H9 (cell line): ENCODE results near the gene XCL2. TPM values are rescaled to one million over a fixed set of nuclear protein-coding genes. Genes with fewer than 3 reads are reported as not detected.

ENCODE experiments used
- DNase-seq: peaks from one replicate; pipeline ENCODE4 v3.0.0-alpha.2; 2017
- H2AFZ ChIP-seq: one replicate; pipeline ENCODE4 v1.6.1; 2013; ENCODE audit warnings: mild to moderate bottlenecking, low read length, control low read depth, moderate library complexity
- H2AK5ac ChIP-seq: 2 replicates; pipeline ENCODE4 v1.6.1; 2013; ENCODE audit warnings: low read length, control low read depth, mixed read lengths; ENCODE audit not compliant: insufficient read length
- H2BK120ac ChIP-seq: one replicate; pipeline ENCODE4 v1.6.1; 2013; ENCODE audit warnings: low read depth, mild to moderate bottlenecking, low read length, control low read depth, inconsistent platforms; ENCODE audit not compliant: poor library complexity, severe bottlenecking
- H2BK12ac ChIP-seq: 2 replicates; pipeline ENCODE4 v1.6.1; 2013; ENCODE audit warnings: low read length, control low read depth, mixed read lengths, low read depth; ENCODE audit not compliant: insufficient read length
- H2BK15ac ChIP-seq: 2 replicates; pipeline ENCODE4 v1.6.1; 2013; ENCODE audit warnings: low read depth, low read length, control low read depth
- H2BK20ac ChIP-seq: one replicate; pipeline ENCODE4 v1.6.1; 2013; ENCODE audit warnings: low read depth, mild to moderate bottlenecking, low read length, control low read depth, inconsistent platforms; ENCODE audit not compliant: poor library complexity, severe bottlenecking
- H2BK5ac ChIP-seq: 2 replicates; pipeline ENCODE4 v1.6.1; 2013; ENCODE audit warnings: low read length, control low read depth, mixed read lengths; ENCODE audit not compliant: insufficient read length
- H3K14ac ChIP-seq: 2 replicates; pipeline ENCODE4 v1.6.1; 2013; ENCODE audit warnings: low read length, control low read depth; ENCODE audit not compliant: insufficient read depth
- H3K18ac ChIP-seq: 2 replicates; pipeline ENCODE4 v1.6.1; 2013; ENCODE audit warnings: low read depth, mild to moderate bottlenecking, mixed read lengths, low read length, control low read depth; ENCODE audit not compliant: insufficient read length
- H3K23ac ChIP-seq: 2 replicates; pipeline ENCODE4 v1.6.1; 2013; ENCODE audit warnings: low read length, control low read depth, mixed read lengths, low read depth; ENCODE audit not compliant: insufficient read length
- H3K23me2 ChIP-seq: 2 replicates; pipeline ENCODE4 v1.6.1; 2013; ENCODE audit warnings: low read depth, mild to moderate bottlenecking, mixed read lengths, low read length, control low read depth; ENCODE audit not compliant: insufficient read length, poor library complexity, severe bottlenecking
- H3K27ac ChIP-seq: 2 replicates; pipeline ENCODE4 v1.5.1; 2013; ENCODE audit warnings: low read length, control low read depth, mixed read lengths, low read depth; ENCODE audit not compliant: insufficient read length
- H3K27me3 ChIP-seq: 2 replicates; pipeline ENCODE4 v1.6.1; 2013; ENCODE audit warnings: low read length, control low read depth, inconsistent platforms; ENCODE audit not compliant: insufficient read depth
- H3K4ac ChIP-seq: 2 replicates; pipeline ENCODE4 v1.6.1; 2013; ENCODE audit warnings: low read depth, mild to moderate bottlenecking, control low read depth, inconsistent platforms, low read length, moderate library complexity
- H3K4me1 ChIP-seq: 2 replicates; pipeline ENCODE4 v1.6.1; 2013; ENCODE audit warnings: low read length, control low read depth, inconsistent platforms; ENCODE audit not compliant: insufficient read depth
- H3K4me2 ChIP-seq: 2 replicates; pipeline ENCODE4 v1.6.1; 2013; ENCODE audit warnings: low read length, control low read depth, mixed read lengths; ENCODE audit not compliant: insufficient read length, insufficient read depth
- H3K56ac ChIP-seq: 2 replicates; pipeline ENCODE4 v1.6.1; 2013; ENCODE audit warnings: low read depth, mild to moderate bottlenecking, mixed read lengths, low read length, control low read depth; ENCODE audit not compliant: insufficient read length
- H3K79me1 ChIP-seq: 2 replicates; pipeline ENCODE4 v1.6.1; 2013; ENCODE audit warnings: low read depth, mild to moderate bottlenecking, moderate library complexity, low read length, control low read depth, inconsistent platforms; ENCODE audit not compliant: insufficient read depth, poor library complexity, severe bottlenecking
- H3K79me2 ChIP-seq: 2 replicates; pipeline ENCODE4 v1.6.1; 2013; ENCODE audit warnings: low read length, control low read depth, inconsistent platforms; ENCODE audit not compliant: insufficient read depth
- H3K9ac ChIP-seq: 2 replicates; pipeline ENCODE4 v1.6.1; 2013; ENCODE audit warnings: low read length, control low read depth, mixed read lengths; ENCODE audit not compliant: insufficient read length; ENCODE audit errors: extremely low read depth
- H3K9me3 ChIP-seq: one replicate; pipeline ENCODE4 v1.6.1; 2013; ENCODE audit warnings: low read depth, low read length, inconsistent platforms; ENCODE audit not compliant: control insufficient read depth
- H3T11ph ChIP-seq: one replicate; pipeline ENCODE4 v1.6.1; 2013; ENCODE audit warnings: mild to moderate bottlenecking, low read length, control low read depth, inconsistent platforms
- H4K20me1 ChIP-seq: one replicate; pipeline ENCODE4 v1.6.1; 2013; ENCODE audit not compliant: control insufficient read depth, insufficient read length, insufficient read depth
- H4K5ac ChIP-seq: 2 replicates; pipeline ENCODE4 v1.6.1; 2013; ENCODE audit warnings: low read depth, mild to moderate bottlenecking, mixed read lengths, low read length, control low read depth; ENCODE audit not compliant: insufficient read length
- H4K8ac ChIP-seq: replicated peaks from 2 replicates; pipeline ENCODE4 v1.6.1; 2013; ENCODE audit warnings: low read length, control low read depth, mixed read lengths, low read depth; ENCODE audit not compliant: insufficient read length
- H4K91ac ChIP-seq: 2 replicates; pipeline ENCODE4 v1.6.1; 2013; ENCODE audit warnings: low read depth, mild to moderate bottlenecking, moderate library complexity, mixed read lengths, low read length, control low read depth; ENCODE audit not compliant: insufficient read length
- H3K27ac Mint-ChIP-seq, 3 experiments: 2 replicates in 2 of 3; 3 replicates in 1 of 3; pipeline ENCODE4 v1.8.0; 2020 to 2021; ENCODE audit warnings: mixed read lengths in 3 of 3, mild to moderate bottlenecking in 1 of 3, moderate library complexity in 1 of 3
- H3K27me3 Mint-ChIP-seq: 2 replicates; pipeline ENCODE4 v1.8.0; 2021; ENCODE audit warnings: low read depth, mild to moderate bottlenecking, moderate library complexity, mixed read lengths
- H3K36me3 Mint-ChIP-seq, 3 experiments: 2 replicates in 2 of 3; 3 replicates in 1 of 3; pipeline ENCODE4 v1.8.0; 2020 to 2021; ENCODE audit warnings: low read depth in 3 of 3, mixed read lengths in 3 of 3; ENCODE audit not compliant: insufficient read depth in 1 of 3
- H3K4me1 Mint-ChIP-seq, 2 experiments: 2 replicates each; pipeline ENCODE4 v1.8.0; 2020; ENCODE audit warnings: mixed read lengths in 2 of 2
- H3K4me3 Mint-ChIP-seq, 2 experiments: 2 replicates in 1 of 2; 3 replicates in 1 of 2; pipeline ENCODE4 v1.8.0; 2020 to 2021; ENCODE audit warnings: mild to moderate bottlenecking in 2 of 2, mixed read lengths in 2 of 2, moderate library complexity in 1 of 2
- H3K9me3 Mint-ChIP-seq, 2 experiments: 2 replicates in 1 of 2; 3 replicates in 1 of 2; pipeline ENCODE4 v1.8.0; 2020; ENCODE audit warnings: mild to moderate bottlenecking in 2 of 2, mixed read lengths in 2 of 2, moderate library complexity in 1 of 2
- CTCF ChIP-seq: fragments of 200-600 bp; sonication (generic); conservative IDR thresholded peaks from 3 replicates; pipeline ENCODE4 v1.8.0; 2021; ENCODE audit warnings: antibody characterized with exemption, mild to moderate bottlenecking
- total RNA-seq: library from RNA; stranded (reverse); gene quantifications from 2 replicates; pipeline ENCODE4 v1.2.1, GENCODE V29; 2021

XCL2 gene
- total RNA-seq, 1 experiment from 2014 or later = not detected

- Histone ChIP-seq H3K27me3 (no peaks in the 10 kb centered on the region), H3K23ac (no peak overlapping the region), H2AFZ (no peak overlapping the region), H3T11ph (no peak overlapping the region), H4K91ac (no peak overlapping the region), H4K5ac (no peak overlapping the region), H3K4me2 (no peak overlapping the region), H3K14ac (no peak overlapping the region), H3K4me1 (no peaks in the 10 kb centered on the region; the same call in 1 of the 2 replicates), H3K56ac (no peak overlapping the region), H2BK5ac (no peak overlapping the region), H2BK12ac (no peak overlapping the region), H3K4ac (no peak overlapping the region), H4K8ac (no peak overlapping the region), H3K79me1 (no peaks in the 10 kb centered on the region), H3K79me2 (no peaks in the 10 kb centered on the region), H3K9ac (no peak overlapping the region), H2BK20ac (no peak overlapping the region), H2AK5ac (no peak overlapping the region), H3K23me2 (no peaks in the 10 kb centered on the region), H2BK120ac (no peak overlapping the region), H3K18ac (no peak overlapping the region), H3K9me3 (no peaks in the 10 kb centered on the region), H3K27ac (no peak overlapping the region), H4K20me1 (no peaks in the 10 kb centered on the region), H2BK15ac (no peak overlapping the region)
- Mint-ChIP-seq H3K4me3 (no peak overlapping the region), H3K27me3 (no peaks in the 10 kb centered on the region), H3K27ac (no peak overlapping the region; a peak in 1 of 7 replicates), H3K9me3 (no peaks in the 10 kb centered on the region), H3K36me3 (no peaks in the 10 kb centered on the region), H3K4me1 (peaks cover 13% of the 10 kb centered on the region in 2 experiments)
- no peak for TF ChIP-seq CTCF
- DNase-seq = no peak
These were observed 12.8 kb upstream of the XCL2 start for GRCh38 chr1:168556647-168557046.
